Measurements from ENCODE around the gene CAPRIN2.

DNA sequence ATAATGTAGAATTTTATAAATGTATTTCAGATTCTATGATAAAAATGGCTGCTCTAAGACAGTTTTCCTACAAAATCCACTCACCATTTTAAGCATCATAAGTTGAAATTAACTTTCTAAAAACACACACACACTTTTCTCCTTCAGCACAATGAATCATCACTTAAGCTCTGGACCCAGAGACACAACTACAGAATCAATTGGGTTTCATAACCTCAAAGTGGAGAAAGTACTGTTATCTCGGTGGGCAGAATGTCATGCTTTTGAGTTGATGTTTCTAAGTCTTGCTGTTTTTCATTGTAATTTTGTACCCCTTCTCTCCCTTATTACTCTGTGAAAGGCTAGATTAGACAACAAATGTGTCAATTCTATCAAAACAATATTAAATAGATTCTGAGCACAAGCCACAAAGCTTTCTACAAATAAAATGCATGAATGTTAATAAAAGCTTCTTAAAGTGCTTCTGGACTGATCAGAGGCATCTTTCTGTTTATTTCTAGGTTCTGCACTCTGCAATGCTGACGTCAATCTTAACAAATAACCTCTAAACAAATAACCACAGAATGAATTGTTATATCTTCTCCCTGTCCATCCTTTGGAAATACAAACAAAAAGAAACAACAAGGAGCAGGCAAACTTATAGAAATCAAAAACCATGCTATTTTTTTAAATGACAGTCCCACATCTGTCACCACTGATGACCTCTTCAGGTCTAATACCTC lies 67.3 kb downstream of the CAPRIN2 start:
- TF ChIP-seq, protein P1, sequence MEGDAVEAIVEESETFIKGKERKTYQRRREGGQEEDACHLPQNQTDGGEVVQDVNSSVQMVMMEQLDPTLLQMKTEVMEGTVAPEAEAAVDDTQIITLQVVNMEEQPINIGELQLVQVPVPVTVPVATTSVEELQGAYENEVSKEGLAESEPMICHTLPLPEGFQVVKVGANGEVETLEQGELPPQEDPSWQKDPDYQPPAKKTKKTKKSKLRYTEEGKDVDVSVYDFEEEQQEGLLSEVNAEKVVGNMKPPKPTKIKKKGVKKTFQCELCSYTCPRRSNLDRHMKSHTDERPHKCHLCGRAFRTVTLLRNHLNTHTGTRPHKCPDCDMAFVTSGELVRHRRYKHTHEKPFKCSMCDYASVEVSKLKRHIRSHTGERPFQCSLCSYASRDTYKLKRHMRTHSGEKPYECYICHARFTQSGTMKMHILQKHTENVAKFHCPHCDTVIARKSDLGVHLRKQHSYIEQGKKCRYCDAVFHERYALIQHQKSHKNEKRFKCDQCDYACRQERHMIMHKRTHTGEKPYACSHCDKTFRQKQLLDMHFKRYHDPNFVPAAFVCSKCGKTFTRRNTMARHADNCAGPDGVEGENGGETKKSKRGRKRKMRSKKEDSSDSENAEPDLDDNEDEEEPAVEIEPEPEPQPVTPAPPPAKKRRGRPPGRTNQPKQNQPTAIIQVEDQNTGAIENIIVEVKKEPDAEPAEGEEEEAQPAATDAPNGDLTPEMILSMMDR (IDR thresholded peaks at IDR 0.05 in 4 of 5, conservative IDR thresholded peaks at IDR 0.05 in 1 of 5): no peak
- TF ChIP-seq POLR2A (IDR thresholded peaks at IDR 0.05): no peak

Data from gastrocnemius medialis (tissue), 4 donors.